K562 (cell line): ENCODE data around the gene NKAIN4. TPM values are rescaled to one million over a fixed set of nuclear protein-coding genes. Genes with fewer than 3 reads are reported as not detected.
A peak's percentile ranks its signal among the peaks of the same experiment; 100 is the strongest.

ENCODE experiments used
- BACH1 ChIP-seq: fragments of 200-800 bp; sonication (Bioruptor generic); IDR thresholded peaks from 2 replicates; pipeline ENCODE4 v1.6.1; 2016; ENCODE audit warnings: missing genetic modification characterization, missing compliant biosample characterization
- FOXA1 ChIP-seq: fragments of 450-650 bp; IDR thresholded peaks from 2 replicates; pipeline ENCODE4 v1.6.1; 2016; ENCODE audit warnings: mild to moderate bottlenecking, borderline replicate concordance
- FOXK2 ChIP-seq, 2 experiments: fragments of 450-650 bp; IDR thresholded peaks in 1 of 2; conservative IDR thresholded peaks in 1 of 2; 2 replicates each; pipeline ENCODE4 v1.6.1; 2016; ENCODE audit warnings: low read depth in 2 of 2, mild to moderate bottlenecking in 1 of 2
- HNRNPUL1 ChIP-seq: fragments of 200-400 bp; formaldehyde crosslinking; IDR thresholded peaks from 2 replicates; pipeline ENCODE4 v1.6.1; 2017; ENCODE audit warnings: low read length
- HOXB6 ChIP-seq: fragments of 250-450 bp; sonication (Bioruptor Pico); IDR thresholded peaks from 2 replicates; pipeline ENCODE4 v1.5.1; 2022; ENCODE audit warnings: mild to moderate bottlenecking, borderline replicate concordance
- KLF13 ChIP-seq: fragments of 450-650 bp; IDR thresholded peaks from 2 replicates; pipeline ENCODE4 v1.6.1; 2016; ENCODE audit warnings: missing genetic modification characterization, low read depth, mild to moderate bottlenecking, missing compliant biosample characterization, moderate library complexity, borderline replicate concordance
- NR2F6 ChIP-seq: fragments of 450-650 bp; formaldehyde crosslinking; IDR thresholded peaks from 2 replicates; pipeline ENCODE4 v1.4.0; 2020; ENCODE audit warnings: mild to moderate bottlenecking
- PTRF ChIP-seq: fragments of 450-650 bp; IDR thresholded peaks from 2 replicates; pipeline ENCODE4 v1.6.1; 2016; ENCODE audit warnings: mild to moderate bottlenecking, missing genetic modification characterization, missing compliant biosample characterization
- PTTG1 ChIP-seq: fragments of 450-650 bp; IDR thresholded peaks from 2 replicates; pipeline ENCODE4 v1.6.1; 2016; ENCODE audit warnings: low read depth, mild to moderate bottlenecking, missing genetic modification characterization, missing compliant biosample characterization
- SLC30A9 ChIP-seq: fragments of 250-450 bp; sonication (Bioruptor Pico); IDR thresholded peaks from 2 replicates; pipeline ENCODE4 v1.8.0; 2022; ENCODE audit warnings: mild to moderate bottlenecking, moderate library complexity
- SRF ChIP-seq, 2 experiments: fragments of 250-450, 450-650 bp in 1 of 2; sonication (Bioruptor Pico) in 1 of 2; sonication (generic) in 1 of 2; formaldehyde crosslinking; IDR thresholded peaks; 2 replicates each; pipeline versions ENCODE4 v1.5.0 to v1.5.1; 2020 to 2022; ENCODE audit warnings: mild to moderate bottlenecking in 1 of 2, missing genetic modification reagents in 1 of 2
- TCF7L2 ChIP-seq: fragments of 150-350 bp; IDR thresholded peaks from 2 replicates; pipeline ENCODE4 v1.6.1; 2016; ENCODE audit warnings: low read depth, mild to moderate bottlenecking, low read length, moderate library complexity
- ZNF134 ChIP-seq: fragments of 250-450 bp; sonication (Bioruptor Pico); conservative IDR thresholded peaks from 2 replicates; pipeline ENCODE4 v1.4.0; 2020
- ZNF175 ChIP-seq: fragments of 200-800 bp; sonication (Bioruptor generic); IDR thresholded peaks from 2 replicates; pipeline ENCODE4 v1.6.1; 2016; ENCODE audit warnings: low read depth, mild to moderate bottlenecking, missing genetic modification characterization, missing compliant biosample characterization
- ZNF212 ChIP-seq: fragments of 450-650 bp; formaldehyde crosslinking; IDR thresholded peaks from 2 replicates; pipeline ENCODE4 v1.4.0; 2020; ENCODE audit warnings: mild to moderate bottlenecking
- ZNF3 ChIP-seq: fragments of 250-450 bp; sonication (Bioruptor Pico); IDR thresholded peaks from 2 replicates; pipeline ENCODE4 v1.5.0; 2021; ENCODE audit warnings: mild to moderate bottlenecking, moderate library complexity
- ZNF41 ChIP-seq: fragments of 250-450 bp; sonication (Bioruptor Pico); conservative IDR thresholded peaks from 2 replicates; pipeline ENCODE4 v1.4.0; 2020; ENCODE audit warnings: mild to moderate bottlenecking
- ZNF696 ChIP-seq: fragments of 250-450 bp; sonication (Bioruptor Pico); conservative IDR thresholded peaks from 2 replicates; pipeline ENCODE4 v1.4.0; 2020; ENCODE audit warnings: mild to moderate bottlenecking, moderate library complexity
- polyA plus RNA-seq, 8 experiments: library from polyadenylated mRNA; depleted of rRNA in 4 of 8; stranded (reverse) in 5 of 8; unstranded in 3 of 8; fragments of >200 nt; fragmentation: Nextera tagmentation in 2 of 8; fragmentation: Illumina TruSeq in 1 of 8; extraction: Ambion mirVana in 2 of 8; extraction: Trizol in 1 of 8; gene quantifications; 2 replicates each; pipeline versions ENCODE4 v1.2.1 to v1.2.3, GENCODE V29; 2011 to 2014; ENCODE audit warnings: inconsistent platforms in 1 of 8, missing spikeins in 1 of 8
- total RNA-seq, 7 experiments: library from RNA; depleted of rRNA in 6 of 7; stranded (reverse); fragments of >200 nt in 6 of 7; fragmentation: Illumina TruSeq in 2 of 7; extraction: Trizol in 2 of 7; gene quantifications; 2 replicates each; pipeline versions ENCODE4 v1.2.1 to v1.2.3, GENCODE V29; 2011 to 2021; ENCODE audit warnings: low replicate concordance in 1 of 7
- TF ChIP-seq, protein P1 (sequence below): fragments of 250-450 bp; sonication (Bioruptor Pico); IDR thresholded peaks from 2 replicates; pipeline ENCODE4 v1.4.0; 2020; ENCODE audit warnings: mild to moderate bottlenecking, moderate library complexity
- TF ChIP-seq, protein P2 (sequence below): sonication (generic); formaldehyde crosslinking; IDR thresholded peaks from 2 replicates; pipeline ENCODE4 v1.8.1; 2023; ENCODE audit warnings: mild to moderate bottlenecking, missing genetic modification reagents, moderate library complexity
- TF ChIP-seq, protein P3 (sequence below): sonication (generic); formaldehyde crosslinking; IDR thresholded peaks from 2 replicates; pipeline ENCODE4 v1.8.1; 2022; ENCODE audit warnings: missing genetic modification reagents

The NKAIN4 gene
- total and polyA plus RNA-seq, 9 of the 15 experiments (the other 6 are each of a cell fraction or from before 2014, with no cell fraction given), result not detected

DNA sequence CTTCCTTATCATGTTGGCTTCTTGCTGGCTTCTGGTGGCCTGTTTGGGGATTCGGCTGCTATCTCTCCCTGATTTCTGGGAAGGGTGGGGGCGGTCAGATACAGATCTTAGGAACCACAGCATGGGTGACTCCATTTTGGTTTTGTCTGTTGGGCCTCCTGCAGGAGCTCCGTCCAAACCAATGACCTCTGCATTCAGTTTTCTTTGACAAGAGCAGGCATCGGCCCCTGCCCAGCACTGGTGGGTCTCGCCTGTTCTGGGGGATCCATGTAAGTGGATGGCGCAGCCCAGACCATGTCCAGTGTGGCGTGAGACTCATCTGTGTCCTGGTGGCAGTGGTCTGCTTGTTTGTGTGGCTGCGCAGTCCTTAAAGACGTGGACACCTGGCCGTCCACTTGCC is 9.7 kb upstream of the NKAIN4 start (continued):
- TF ChIP-seq, protein P1, sequence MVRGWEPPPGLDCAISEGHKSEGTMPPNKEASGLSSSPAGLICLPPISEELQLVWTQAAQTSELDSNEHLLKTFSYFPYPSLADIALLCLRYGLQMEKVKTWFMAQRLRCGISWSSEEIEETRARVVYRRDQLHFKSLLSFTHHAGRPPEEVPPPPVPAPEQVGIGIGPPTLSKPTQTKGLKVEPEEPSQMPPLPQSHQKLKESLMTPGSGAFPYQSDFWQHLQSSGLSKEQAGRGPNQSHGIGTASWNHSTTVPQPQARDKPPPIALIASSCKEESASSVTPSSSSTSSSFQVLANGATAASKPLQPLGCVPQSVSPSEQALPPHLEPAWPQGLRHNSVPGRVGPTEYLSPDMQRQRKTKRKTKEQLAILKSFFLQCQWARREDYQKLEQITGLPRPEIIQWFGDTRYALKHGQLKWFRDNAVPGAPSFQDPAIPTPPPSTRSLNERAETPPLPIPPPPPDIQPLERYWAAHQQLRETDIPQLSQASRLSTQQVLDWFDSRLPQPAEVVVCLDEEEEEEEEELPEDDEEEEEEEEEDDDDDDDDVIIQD (CRISPR knock-in tag), result 0 out of 2 replicates have a peak, but pooled peaks have one; percentile 56
- peak; percentile 71; the same call in 1 of the 2 replicates for TF ChIP-seq ZNF134
- TF ChIP-seq PTTG1 (tag), result peak; percentile 87
- TF ChIP-seq ZNF212 (CRISPR knock-in tag), result no peak
- TF ChIP-seq HNRNPUL1, result no peak
- no peak for TF ChIP-seq FOXK2 (conservative IDR thresholded peaks at IDR 0.05 in 1 of 2, IDR thresholded peaks at IDR 0.05 in 1 of 2; ENCODE audit: low read depth in 2 of 2)
- TF ChIP-seq SRF (CRISPR knock-in tag; IDR thresholded peaks at IDR 0.05), result no peak
- peak; percentile 92 for TF ChIP-seq ZNF175 (CRISPR knock-in tag)
- TF ChIP-seq ZNF41, result peak; percentile 94
- TF ChIP-seq FOXA1, result no peak
- TF ChIP-seq, protein P2, sequence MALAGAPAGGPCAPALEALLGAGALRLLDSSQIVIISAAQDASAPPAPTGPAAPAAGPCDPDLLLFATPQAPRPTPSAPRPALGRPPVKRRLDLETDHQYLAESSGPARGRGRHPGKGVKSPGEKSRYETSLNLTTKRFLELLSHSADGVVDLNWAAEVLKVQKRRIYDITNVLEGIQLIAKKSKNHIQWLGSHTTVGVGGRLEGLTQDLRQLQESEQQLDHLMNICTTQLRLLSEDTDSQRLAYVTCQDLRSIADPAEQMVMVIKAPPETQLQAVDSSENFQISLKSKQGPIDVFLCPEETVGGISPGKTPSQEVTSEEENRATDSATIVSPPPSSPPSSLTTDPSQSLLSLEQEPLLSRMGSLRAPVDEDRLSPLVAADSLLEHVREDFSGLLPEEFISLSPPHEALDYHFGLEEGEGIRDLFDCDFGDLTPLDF (CRISPR knock-in tag), result no peak
- 0 out of 2 replicates have a peak, but pooled peaks have one; percentile 11 for TF ChIP-seq HOXB6
- TF ChIP-seq ZNF696 (CRISPR knock-in tag), result no peak
- TF ChIP-seq KLF13, result no peak
- TF ChIP-seq, protein P3, sequence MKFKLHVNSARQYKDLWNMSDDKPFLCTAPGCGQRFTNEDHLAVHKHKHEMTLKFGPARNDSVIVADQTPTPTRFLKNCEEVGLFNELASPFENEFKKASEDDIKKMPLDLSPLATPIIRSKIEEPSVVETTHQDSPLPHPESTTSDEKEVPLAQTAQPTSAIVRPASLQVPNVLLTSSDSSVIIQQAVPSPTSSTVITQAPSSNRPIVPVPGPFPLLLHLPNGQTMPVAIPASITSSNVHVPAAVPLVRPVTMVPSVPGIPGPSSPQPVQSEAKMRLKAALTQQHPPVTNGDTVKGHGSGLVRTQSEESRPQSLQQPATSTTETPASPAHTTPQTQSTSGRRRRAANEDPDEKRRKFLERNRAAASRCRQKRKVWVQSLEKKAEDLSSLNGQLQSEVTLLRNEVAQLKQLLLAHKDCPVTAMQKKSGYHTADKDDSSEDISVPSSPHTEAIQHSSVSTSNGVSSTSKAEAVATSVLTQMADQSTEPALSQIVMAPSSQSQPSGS, result no peak
- TF ChIP-seq TCF7L2, result no peak
- no peak for TF ChIP-seq SLC30A9 (CRISPR knock-in tag)
- TF ChIP-seq BACH1 (tag), result no peak; the same call in 1 of the 2 replicates
- no peak for TF ChIP-seq NR2F6 (CRISPR knock-in tag)
- TF ChIP-seq PTRF, result peak; percentile 75; the same call in 1 of the 2 replicates
- no peak for TF ChIP-seq ZNF3 (CRISPR knock-in tag)
